Brain microvascular endothelial cell (primary cell): Measurements from ENCODE around the gene B9D1.

Experiments used
- DNase-seq: peaks from one replicate; pipeline ENCODE4 v3.0.0-alpha.2; 2020
- H3K27ac ChIP-seq: fragments of 250-450 bp; sonication (Bioruptor Pico); 2 replicates; pipeline ENCODE4 v1.5.1; 2020; ENCODE audit warnings: mild to moderate bottlenecking, moderate library complexity
- H3K27me3 ChIP-seq: fragments of 250-450 bp; sonication (Bioruptor Pico); replicated peaks from 2 replicates; pipeline ENCODE4 v1.5.1; 2020; ENCODE audit warnings: mild to moderate bottlenecking
- H3K36me3 ChIP-seq: fragments of 250-450 bp; sonication (Bioruptor Pico); replicated peaks from 2 replicates; pipeline ENCODE4 v1.5.1; 2020; ENCODE audit warnings: mild to moderate bottlenecking
- H3K4me3 ChIP-seq: 2 replicates; pipeline ENCODE4 v1.5.1; 2011; ENCODE audit warnings: low read depth, mild to moderate bottlenecking, control low read depth, low read length, moderate library complexity
- in situ Hi-C: cut with HindIII; loops from 2 replicates; pipeline ENCODE4 v1.10.0; 2017; ENCODE audit warnings: low sequenced_read_pairs, low pct_ligation_motif_present
- TF ChIP-seq, protein P1 (sequence below): IDR thresholded peaks from 2 replicates; pipeline ENCODE4 v1.5.1; 2011; ENCODE audit warnings: low read depth, mild to moderate bottlenecking, moderate library complexity, low read length, control low read depth, inconsistent platforms; ENCODE audit errors: missing control alignments

B9D1 gene

GRCh38 chr17:19303367-19303776, 59.2 kb downstream of the B9D1 start:
- no peak for DNase-seq
- in situ Hi-C loops: no loop called here
- no peaks in the 10 kb centered on the region for H3K27me3 ChIP-seq

GRCh38 chr17:19302791-19303331, 59.7 kb downstream of the B9D1 start:
- H3K27me3 ChIP-seq: no peaks in the 10 kb centered on the region
- TF ChIP-seq, protein P1, sequence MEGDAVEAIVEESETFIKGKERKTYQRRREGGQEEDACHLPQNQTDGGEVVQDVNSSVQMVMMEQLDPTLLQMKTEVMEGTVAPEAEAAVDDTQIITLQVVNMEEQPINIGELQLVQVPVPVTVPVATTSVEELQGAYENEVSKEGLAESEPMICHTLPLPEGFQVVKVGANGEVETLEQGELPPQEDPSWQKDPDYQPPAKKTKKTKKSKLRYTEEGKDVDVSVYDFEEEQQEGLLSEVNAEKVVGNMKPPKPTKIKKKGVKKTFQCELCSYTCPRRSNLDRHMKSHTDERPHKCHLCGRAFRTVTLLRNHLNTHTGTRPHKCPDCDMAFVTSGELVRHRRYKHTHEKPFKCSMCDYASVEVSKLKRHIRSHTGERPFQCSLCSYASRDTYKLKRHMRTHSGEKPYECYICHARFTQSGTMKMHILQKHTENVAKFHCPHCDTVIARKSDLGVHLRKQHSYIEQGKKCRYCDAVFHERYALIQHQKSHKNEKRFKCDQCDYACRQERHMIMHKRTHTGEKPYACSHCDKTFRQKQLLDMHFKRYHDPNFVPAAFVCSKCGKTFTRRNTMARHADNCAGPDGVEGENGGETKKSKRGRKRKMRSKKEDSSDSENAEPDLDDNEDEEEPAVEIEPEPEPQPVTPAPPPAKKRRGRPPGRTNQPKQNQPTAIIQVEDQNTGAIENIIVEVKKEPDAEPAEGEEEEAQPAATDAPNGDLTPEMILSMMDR: no peak
- no peak overlapping the region for H3K27ac ChIP-seq
- no peak overlapping the region for H3K4me3 ChIP-seq
- no peak for DNase-seq
- no peaks in the 10 kb centered on the region for H3K36me3 ChIP-seq
- in situ Hi-C loops: no loop called here

More at GRCh38 chr17:19303367-19303776, 59.2 kb downstream of the B9D1 start:
- TF ChIP-seq, protein P1: no peak
- Histone ChIP-seq H3K36me3 (no peaks in the 10 kb centered on the region), H3K27ac (no peak overlapping the region), H3K4me3 (no peak overlapping the region)

DNA sequence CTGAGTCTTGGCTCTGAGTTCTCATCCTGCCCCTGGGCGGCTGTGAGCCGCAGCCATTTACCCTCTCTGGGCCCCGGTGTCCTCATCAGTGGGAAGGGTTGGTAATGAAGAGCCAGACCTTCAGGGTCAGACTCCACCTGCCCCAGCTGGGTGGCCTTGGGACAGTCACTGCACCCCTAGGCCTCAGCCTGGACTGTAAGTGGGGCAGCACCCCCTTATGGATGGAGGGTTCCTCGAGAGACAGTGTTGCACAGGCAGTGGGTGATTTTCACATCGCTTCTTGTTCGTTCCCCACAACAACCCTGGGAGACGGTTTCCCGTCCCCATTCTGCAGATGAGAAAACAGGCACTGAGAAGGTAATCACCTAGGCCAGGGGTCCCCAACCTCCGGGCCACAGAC, 60.5 kb downstream of the B9D1 start:
- in situ Hi-C loops: no loop called here
- Histone ChIP-seq H3K27ac (no peak overlapping the region), H3K36me3 (no peaks in the 10 kb centered on the region), H3K27me3 (no peaks in the 10 kb centered on the region), H3K4me3 (no peak overlapping the region)
- TF ChIP-seq, protein P1: no peak
- DNase-seq: no peak

DNA sequence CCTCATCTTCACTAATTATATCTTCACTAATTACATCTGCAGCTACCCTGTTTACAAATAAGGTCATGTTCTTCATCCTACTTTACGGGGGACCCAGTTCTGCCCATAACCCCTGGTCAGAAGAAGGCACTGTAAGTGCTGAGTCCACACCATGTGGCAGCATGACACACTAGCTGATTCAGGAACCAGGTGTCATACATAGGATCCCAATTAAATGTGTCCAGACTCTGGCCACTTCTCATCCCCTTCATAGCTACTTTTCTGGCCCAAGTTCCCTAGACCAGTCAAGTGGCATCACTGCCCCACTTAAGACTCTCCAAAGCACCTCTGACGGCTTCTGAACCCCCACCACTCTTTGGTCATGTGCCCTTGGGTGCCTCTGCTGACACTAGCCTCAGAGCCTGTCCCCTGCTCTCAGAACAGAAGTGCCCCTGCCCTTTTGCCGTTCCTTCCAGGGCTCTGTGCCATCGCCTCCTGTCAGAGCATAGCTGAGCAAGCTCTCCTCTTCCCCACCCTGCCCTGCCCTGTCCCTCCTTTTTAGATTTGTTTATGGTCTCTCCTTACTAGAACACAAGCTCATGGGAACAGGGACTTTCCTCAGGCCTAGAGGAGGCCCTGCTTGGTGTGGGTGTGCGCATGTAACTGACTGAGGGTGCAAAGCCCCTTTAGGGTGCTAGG, 61.1 kb downstream of the B9D1 start:
- H3K27me3 ChIP-seq: no peaks in the 10 kb centered on the region
- DNase-seq: no peak
- no peaks in the 10 kb centered on the region for H3K36me3 ChIP-seq
- in situ Hi-C loops: no loop called here
- no peak overlapping the region for H3K4me3 ChIP-seq
- TF ChIP-seq, protein P1: no peak
- H3K27ac ChIP-seq: no peak overlapping the region

DNA sequence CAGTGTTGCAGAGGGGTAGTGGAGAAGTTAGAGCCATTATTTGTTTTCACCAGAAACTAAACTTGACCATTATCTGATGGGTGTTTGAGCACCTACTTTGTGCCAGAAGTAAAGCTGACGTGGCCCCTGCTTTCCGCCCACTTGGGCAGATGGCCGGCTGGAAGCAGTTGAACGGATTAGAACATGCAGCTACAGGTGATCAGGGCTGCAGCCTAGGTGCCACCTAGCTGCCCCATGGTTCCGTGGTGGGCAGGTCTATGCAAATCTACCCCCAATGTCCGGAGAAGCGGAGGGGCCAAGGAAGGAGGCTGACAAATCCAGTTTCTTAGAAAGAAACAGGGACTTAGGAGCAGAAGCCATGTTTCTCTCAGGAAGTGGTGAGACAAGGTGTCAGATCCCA, 62.7 kb downstream of the B9D1 start:
- H3K27ac ChIP-seq: no peak overlapping the region
- TF ChIP-seq, protein P1: no peak
- in situ Hi-C loops: no loop called here
- H3K36me3 ChIP-seq: no peaks in the 10 kb centered on the region
- DNase-seq: no peak
- H3K27me3 ChIP-seq: no peaks in the 10 kb centered on the region
- H3K4me3 ChIP-seq: no peak overlapping the region
